ENCODE results near the gene HEPH.

DNA sequence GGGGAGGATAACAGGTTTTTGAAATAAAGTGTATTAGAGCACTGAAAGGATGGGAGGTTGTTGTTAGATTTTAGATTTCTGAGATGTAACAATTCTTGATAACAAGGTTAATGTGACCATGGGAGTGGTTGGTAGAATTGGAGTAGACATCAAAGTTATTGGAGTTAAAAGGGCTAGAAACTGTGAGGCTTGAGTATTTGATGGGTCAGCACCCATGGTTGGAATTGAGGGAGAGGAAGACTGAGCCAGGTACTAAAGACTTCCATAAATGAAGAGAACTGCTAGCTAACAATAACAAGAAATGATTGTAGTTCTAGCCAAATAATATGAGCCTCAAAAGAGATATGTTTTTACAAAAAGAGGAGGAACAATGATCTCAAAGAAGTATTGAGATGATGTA, 98.8 kb downstream of the HEPH start:
- TF ChIP-seq CTCF (IDR thresholded peaks at IDR 0.05; ENCODE audit: borderline replicate concordance, extremely low read depth, low read length, poor library complexity, severe bottlenecking) (no peak), EZH2 (IDR thresholded peaks at IDR 0.05; ENCODE audit: borderline replicate concordance, low read depth, low read length, severe bottlenecking) (no peak)
